Heart left ventricle (tissue), 16 donors: ENCODE results near the gene ANKRD30A. TPM values are rescaled to one million over a fixed set of nuclear protein-coding genes. Genes with fewer than 3 reads are reported as not detected.
"Not testable (repeated sequence)": the region's sequence is repeated elsewhere in the genome, so short reads cannot be mapped to it uniquely, and the experiment has no call there.

Source experiments
- ATAC-seq, 4 donors: fragments of 200-7000 bp; cut with Tn5 transposase; one replicate each; pipeline ENCODE4 v1.9.1; 2020 to 2022; ENCODE audit warnings: moderate library complexity in 4 of 4, mild to moderate bottlenecking in 3 of 4, moderate number of reproducible peaks in 1 of 4
- DNase-seq, 5 donors: peaks; one replicate each; pipeline ENCODE4 v3.0.0-alpha.2; 2020
- H3K27ac ChIP-seq, 12 donors: fragments of 200-600 bp; sonication (generic) in 4 of 12; one replicate each; pipeline versions ENCODE4 v1.5.0 to v1.8.0; 2016 to 2022; ENCODE audit warnings: mild to moderate bottlenecking in 2 of 12
- H3K27me3 ChIP-seq, 9 donors: fragments of 200-600 bp; sonication (generic) in 2 of 9; one replicate each; pipeline versions ENCODE4 v1.5.1 to v1.8.0; 2016 to 2022; ENCODE audit warnings: mild to moderate bottlenecking in 3 of 9
- H3K36me3 ChIP-seq, 9 donors: fragments of 200-600 bp; sonication (generic) in 2 of 9; one replicate each; pipeline versions ENCODE4 v1.5.0 to v1.8.0; 2018 to 2022; ENCODE audit warnings: mild to moderate bottlenecking in 2 of 9
- H3K4me1 ChIP-seq, 12 donors: fragments of 200-600 bp; sonication (generic) in 4 of 12; one replicate each; pipeline versions ENCODE4 v1.5.0 to v1.8.0; 2016 to 2022; ENCODE audit warnings: mild to moderate bottlenecking in 3 of 12
- H3K4me3 ChIP-seq, 12 donors: fragments of 200-600 bp; sonication (generic) in 4 of 12; one replicate each; pipeline versions ENCODE4 v1.5.0 to v1.8.0; 2017 to 2022; ENCODE audit warnings: mild to moderate bottlenecking in 9 of 12, moderate library complexity in 4 of 12
- H3K9me3 ChIP-seq, 12 donors: fragments of 200-600 bp; sonication (generic) in 4 of 12; one replicate each; pipeline versions ENCODE4 v1.5.0 to v1.8.0; 2016 to 2022; ENCODE audit warnings: mild to moderate bottlenecking in 1 of 12
- POLR2A ChIP-seq, 2 donors: fragments of 450-650 bp; IDR thresholded peaks; one replicate each; pipeline ENCODE4 v1.6.1; 2017; ENCODE audit warnings: antibody characterized with exemption in 2 of 2, mild to moderate bottlenecking in 2 of 2, moderate library complexity in 2 of 2
- WGBS, 4 donors: extraction: QIAGEN DNeasy Blood & Tissue Kit in 2 of 4; methylation state at CpG; one replicate each; pipeline versions ENCODE4 v1.1.5 to v1.1.7; 2013 to 2018; 5-methylcytosine and 5-hydroxymethylcytosine counted together
- intact Hi-C, 10 donors: fragments of 100-400 bp; cut with DNase I; formaldehyde crosslinking; loops; one replicate each; pipeline versions ENCODE4 v1.11.1 to v1.14.2; 2022
- long read RNA-seq, 3 donors: library from polyadenylated mRNA; unstranded; transcript quantifications; one replicate each; pipeline ENCODE4 v2.0.0, GENCODE V29; 2020 to 2021
- polyA plus RNA-seq, 2 donors: library from polyadenylated mRNA; stranded (reverse); fragments of 200-250 nt; gene quantifications; one replicate each; pipeline ENCODE4 v1.2.3, GENCODE V29; 2013
- total RNA-seq, 9 donors: library from RNA; depleted of rRNA in 2 of 9; stranded (reverse); fragments of >200 nt in 2 of 9; fragmentation: NEBNext Ultra II Directional in 3 of 9; extraction: Animal tissue kit (Norgen Biotek cat#: 25700) in 3 of 9; gene quantifications; one replicate each; pipeline versions ENCODE4 v1.1.0 to v1.2.4, GENCODE V29; 2016 to 2023
- TF ChIP-seq, protein P1 (sequence below), 12 donors: fragments of 200-600 bp; sonication (generic) in 4 of 12; IDR thresholded peaks; one replicate each; pipeline versions ENCODE4 v1.5.0 to v1.8.0; 2018 to 2022; ENCODE audit warnings: antibody characterized with exemption in 12 of 12, mild to moderate bottlenecking in 5 of 12
- donor health status: ischemic (EF 13 %, LVEDD 7.1; RV severe dilation, severe dysfunction).
- donor health status: healthy with polysubstance abuse.
- donor health status: DM: no; HTN: yes; CAD: no.
- donor health status: DM: no; HTN: no; CAD: no.
- donor health status: ischemic (EF 25% LVEDD 6.9; RV normal size, moderate dysfunction).
- donor health status: ischemic (EF 25% LVEDD 5.7; RV mildly dilated, moderate dysfunction).
- donor health status: healthy.
- donor health status: DM: yes; HTN: yes; CAD: no.
- donor health status: ischemic (EF 35%, LVEDD 5.7; RV mildly dilated, moderate dysfunction).
- donor health status: nonischemic (EF 11% LVEDD 7.7; RV severe dilation, severe dysfunction).
- donor health status: DM: yes; HTN: yes; CAD: no.
- donor health status: PGD.
- donor health status: ischemic (EF 29% LVEDD 5.4; RV normal size, mild dysfunction).
- donor health status: nonischemic (EF 23%, LVEDD 6.1; RV moderate dilation, normal function).

ANKRD30A gene
- total RNA-seq: not detected
- polyA plus RNA-seq: not detected
- long read RNA-seq, donor 1: 0 reads
- long read RNA-seq, donor 2: 0 reads
- long read RNA-seq, donor 3: 0 reads

GRCh38 chr10:37125191-37125732, at the start of gene ANKRD30A:
Gene ANKRD30A (plus strand): TSS chr10:37125598. CDS start chr10:37125788, 190 bp downstream.
- no peak within 1 kb of the TSS for H3K27ac ChIP-seq
- H3K36me3 ChIP-seq: no peaks in the 10 kb centered on the region
- no peaks in the 10 kb centered on the region for H3K4me1 ChIP-seq
- DNase-seq (peak in 1 of 5 donors; percentile 64), ATAC-seq (no peak)
- peaks cover 0 to 9% (median 0%) of the 10 kb centered on the region in 12 donors for H3K9me3 ChIP-seq
- no peak within 1 kb of the TSS for H3K4me3 ChIP-seq
- TF ChIP-seq POLR2A (IDR thresholded peaks at IDR 0.05): no peak
- TF ChIP-seq, protein P1, sequence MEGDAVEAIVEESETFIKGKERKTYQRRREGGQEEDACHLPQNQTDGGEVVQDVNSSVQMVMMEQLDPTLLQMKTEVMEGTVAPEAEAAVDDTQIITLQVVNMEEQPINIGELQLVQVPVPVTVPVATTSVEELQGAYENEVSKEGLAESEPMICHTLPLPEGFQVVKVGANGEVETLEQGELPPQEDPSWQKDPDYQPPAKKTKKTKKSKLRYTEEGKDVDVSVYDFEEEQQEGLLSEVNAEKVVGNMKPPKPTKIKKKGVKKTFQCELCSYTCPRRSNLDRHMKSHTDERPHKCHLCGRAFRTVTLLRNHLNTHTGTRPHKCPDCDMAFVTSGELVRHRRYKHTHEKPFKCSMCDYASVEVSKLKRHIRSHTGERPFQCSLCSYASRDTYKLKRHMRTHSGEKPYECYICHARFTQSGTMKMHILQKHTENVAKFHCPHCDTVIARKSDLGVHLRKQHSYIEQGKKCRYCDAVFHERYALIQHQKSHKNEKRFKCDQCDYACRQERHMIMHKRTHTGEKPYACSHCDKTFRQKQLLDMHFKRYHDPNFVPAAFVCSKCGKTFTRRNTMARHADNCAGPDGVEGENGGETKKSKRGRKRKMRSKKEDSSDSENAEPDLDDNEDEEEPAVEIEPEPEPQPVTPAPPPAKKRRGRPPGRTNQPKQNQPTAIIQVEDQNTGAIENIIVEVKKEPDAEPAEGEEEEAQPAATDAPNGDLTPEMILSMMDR (IDR thresholded peaks at IDR 0.05): no peak
- H3K27me3 ChIP-seq: peaks cover 0 to 5% (median 0%) of the 10 kb centered on the region in 9 donors
- WGBS, 4 donors: 83 to 93% (median 88%) methylated on average over 32 to 39 of the region's 39 CpGs
- intact Hi-C loops: no loop called here

DNA sequence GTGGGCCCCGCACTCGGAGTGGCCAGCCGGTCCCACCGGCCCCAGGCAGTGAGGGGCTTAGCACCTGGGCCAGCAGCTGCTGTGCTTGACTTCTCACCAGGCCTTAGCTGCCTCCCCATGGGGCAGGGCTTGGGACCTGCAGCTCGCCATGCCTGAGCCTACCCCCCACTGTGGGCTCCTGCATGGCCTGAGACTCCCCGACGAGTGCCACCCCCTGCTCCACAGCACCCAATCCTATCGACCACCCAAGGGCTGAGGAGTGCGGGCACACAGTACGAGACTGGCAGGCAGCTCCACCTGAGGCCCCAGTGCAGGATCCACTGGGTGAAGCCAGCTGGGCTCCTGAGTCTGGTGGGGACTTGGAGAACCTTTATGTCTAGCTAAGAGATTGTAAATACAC, 49.3 kb upstream of the ANKRD30A start:
- ATAC-seq, H3K27ac ChIP-seq, DNase-seq, H3K27me3 ChIP-seq, H3K36me3 ChIP-seq, H3K4me1 ChIP-seq, intact Hi-C loops, H3K4me3 ChIP-seq, H3K9me3 ChIP-seq: not testable (repeated sequence)
- WGBS, 4 donors: 85 to 90% (median 86%) methylated on average over 3 to 10 of the region's 10 CpGs; no CpG with 5 or more reads in 1 of the 4 donors

GRCh38 chr10:37095792-37096573, 29.4 kb upstream of the ANKRD30A start:
- ATAC-seq: no peak
- H3K4me3 ChIP-seq: no peak overlapping the region
- H3K4me1 ChIP-seq: no peaks in the 10 kb centered on the region
- WGBS, 4 donors: 12 to 20% (median 18%) methylated on average over 3 of the region's 3 CpGs
- no peaks in the 10 kb centered on the region for H3K27me3 ChIP-seq
- H3K27ac ChIP-seq: no peak overlapping the region
- TF ChIP-seq, protein P1 (IDR thresholded peaks at IDR 0.05): no peak
- no peak for TF ChIP-seq POLR2A (IDR thresholded peaks at IDR 0.05)
- intact Hi-C loops: no loop called here
- H3K36me3 ChIP-seq: no peaks in the 10 kb centered on the region
- DNase-seq: no peak
- peaks cover 0 to 17% (median 0%) of the 10 kb centered on the region in 12 donors for H3K9me3 ChIP-seq

DNA sequence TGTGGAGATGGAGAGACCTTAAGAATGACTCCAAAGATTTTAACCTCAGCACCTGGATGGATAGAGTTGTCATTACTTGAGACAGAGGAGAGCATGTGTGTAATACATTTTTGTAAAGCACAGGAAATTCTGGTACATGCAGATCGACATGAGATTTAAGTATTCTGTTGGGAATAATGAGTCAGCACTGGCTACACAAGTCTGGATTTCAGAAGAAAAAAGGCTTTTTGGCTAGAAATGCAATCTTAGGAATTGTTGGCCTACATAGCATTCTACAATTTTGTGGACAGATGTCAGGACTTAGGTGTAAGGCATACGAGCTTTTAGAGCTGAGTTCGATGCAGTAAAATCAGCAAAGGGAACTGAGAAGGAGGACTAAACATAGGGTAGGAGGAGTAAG, 24.1 kb upstream of the ANKRD30A start:
- intact Hi-C loops: no loop called here
- ATAC-seq (no peak), DNase-seq (no peak)
- TF ChIP-seq, protein P1 (IDR thresholded peaks at IDR 0.05): no peak
- TF ChIP-seq POLR2A (IDR thresholded peaks at IDR 0.05): no peak
- no peaks in the 10 kb centered on the region for H3K36me3 ChIP-seq
- H3K4me1 ChIP-seq: no peaks in the 10 kb centered on the region
- no peak overlapping the region for H3K27ac ChIP-seq
- H3K27me3 ChIP-seq: no peaks in the 10 kb centered on the region
- 55 to 76% (median 61%) methylated on average over 3 of the region's 3 CpGs for WGBS, 4 donors
- H3K4me3 ChIP-seq: no peak overlapping the region
- H3K9me3 ChIP-seq: no peaks in the 10 kb centered on the region
